ENCODE measurements around the gene PPP1R18.
"Not testable (repeated sequence)": the region's sequence is repeated elsewhere in the genome, so short reads cannot be mapped to it uniquely, and the experiment has no call there.

The PPP1R18 gene

GRCh38 chr6:30722280-30723112 is 36.1 kb upstream of the PPP1R18 start:
- ChIA-PET CTCF (interaction anchor here (0.6 to 3.7 kb wide), 18 partner anchors 8 to 365 kb away, joined by 3 to 33 read pairs (median 4); partner anchors contain the start of genes DHX16 and NRM), POLR2A (interaction anchor here (1.1 to 3.8 kb wide), 12 partner anchors 8 to 107 kb away, joined by 3 to 57 read pairs (median 11); partner anchors contain the start of genes DHX16 and NRM)
- TF ChIP-seq ZNF384 (IDR thresholded peaks at IDR 0.05) (no peak), PKNOX1 (IDR thresholded peaks at IDR 0.05) (0 out of 2 replicates have a peak, but pooled peaks have one; percentile 18)
- peak; percentile 63 for DNase-seq (ENCODE audit: extremely low spot score)

DNA sequence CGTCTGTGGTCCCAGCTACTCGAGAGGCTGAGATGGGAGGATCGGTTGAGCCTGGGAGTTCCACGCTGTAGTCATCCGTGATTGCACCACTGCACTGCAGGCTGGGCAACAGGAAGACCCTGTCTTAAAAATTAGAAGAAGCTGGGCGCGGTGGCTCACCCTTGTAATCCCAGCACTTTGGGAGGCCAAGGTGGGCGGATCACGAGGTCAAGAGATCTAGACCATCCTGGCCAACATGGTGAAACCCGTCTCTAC is 35.5 kb upstream of the PPP1R18 start:
- DNase-seq (ENCODE audit: extremely low spot score) = not testable (repeated sequence)
- POLR2A ChIA-PET = interaction anchor here (1.1 to 3.8 kb wide), 14 partner anchors 9 to 107 kb away, joined by 4 to 57 read pairs (median 8); partner anchors contain the start of genes DHX16 and NRM
- CTCF ChIA-PET = interaction anchor here (0.6 to 3.7 kb wide), 14 partner anchors 9 to 365 kb away, joined by 3 to 33 read pairs (median 4); partner anchors contain the start of genes DHX16 and NRM

- peak; percentile 79 for DNase-seq (ENCODE audit: extremely low spot score)
- CTCF ChIA-PET = interaction anchor here (0.8 to 3.7 kb wide), 8 partner anchors 10 to 168 kb away, joined by 3 to 33 read pairs (median 4); partner anchors contain the start of genes DHX16 and NRM
These were observed 35.0 kb upstream of the PPP1R18 start for GRCh38 chr6:30721198-30722024.

DNA sequence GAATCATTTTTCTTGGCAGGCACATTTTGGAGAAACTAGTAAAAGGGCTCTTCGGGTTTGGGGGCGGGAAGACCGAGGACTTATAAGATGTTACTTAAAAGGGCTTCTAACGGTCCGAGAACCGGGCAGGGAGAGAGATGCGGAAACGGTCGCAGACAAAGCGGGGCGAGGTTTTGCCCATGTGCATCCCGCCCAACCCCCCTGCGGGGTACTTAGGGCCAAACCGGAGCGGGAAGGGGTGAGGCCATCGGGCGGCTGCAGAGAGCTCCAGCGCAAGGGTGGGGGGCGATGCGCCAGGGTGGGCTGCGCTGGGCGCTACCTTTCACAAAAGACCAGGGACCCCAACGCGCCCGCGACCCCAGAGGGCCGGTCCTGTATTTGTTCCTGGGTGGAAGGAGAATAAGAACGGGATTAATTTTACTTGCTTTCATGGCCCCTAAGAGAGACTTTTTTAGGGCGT is 34.3 kb upstream of the PPP1R18 start:
- TF ChIP-seq LEF1 (IDR thresholded peaks at IDR 0.05; ENCODE audit: borderline replicate concordance) (no peak), L3MBTL2 (conservative IDR thresholded peaks at IDR 0.05) (peak; percentile 45), FOXM1 (IDR thresholded peaks at IDR 0.05; ENCODE audit: borderline replicate concordance) (no peak), ZNF384 (IDR thresholded peaks at IDR 0.05) (no peak), FOXK2 (IDR thresholded peaks at IDR 0.05) (no peak), NFRKB (IDR thresholded peaks at IDR 0.05) (no peak), PKNOX1 (IDR thresholded peaks at IDR 0.05) (no peak), HDGF (IDR thresholded peaks at IDR 0.05; ENCODE audit: borderline replicate concordance) (no peak)
- peak; percentile 22 for DNase-seq (ENCODE audit: extremely low spot score)
- ChIA-PET CTCF (interaction anchor here (0.8 to 3.7 kb wide), 2 partner anchors 40 to 48 kb away, joined by 3 to 33 read pairs; partner anchors contain the start of gene DHX16), POLR2A (interaction anchor here (0.7 to 3.8 kb wide), 17 partner anchors 9 to 359 kb away, joined by 3 to 57 read pairs (median 6); partner anchors contain the start of gene NRM)

More at GRCh38 chr6:30721198-30722024, 35.0 kb upstream of the PPP1R18 start:
- TF ChIP-seq SP1 (IDR thresholded peaks at IDR 0.05) (no peak), FOXA1 (IDR thresholded peaks at IDR 0.05) (no peak), PKNOX1 (IDR thresholded peaks at IDR 0.05) (no peak), NFRKB (IDR thresholded peaks at IDR 0.05) (no peak), ZNF384 (IDR thresholded peaks at IDR 0.05) (no peak; the same call in 1 of the 2 replicates), CTBP1 (IDR thresholded peaks at IDR 0.05; ENCODE audit: borderline replicate concordance) (no peak), SUZ12 (IDR thresholded peaks at IDR 0.05) (no peak), TARDBP (IDR thresholded peaks at IDR 0.05) (no peak), ELF4 (IDR thresholded peaks at IDR 0.05) (no peak)
- POLR2A ChIA-PET = interaction anchor here (0.8 to 3.8 kb wide), 18 partner anchors 9 to 358 kb away, joined by 3 to 57 read pairs (median 6); partner anchors contain the start of genes DHX16 and NRM

DNA sequence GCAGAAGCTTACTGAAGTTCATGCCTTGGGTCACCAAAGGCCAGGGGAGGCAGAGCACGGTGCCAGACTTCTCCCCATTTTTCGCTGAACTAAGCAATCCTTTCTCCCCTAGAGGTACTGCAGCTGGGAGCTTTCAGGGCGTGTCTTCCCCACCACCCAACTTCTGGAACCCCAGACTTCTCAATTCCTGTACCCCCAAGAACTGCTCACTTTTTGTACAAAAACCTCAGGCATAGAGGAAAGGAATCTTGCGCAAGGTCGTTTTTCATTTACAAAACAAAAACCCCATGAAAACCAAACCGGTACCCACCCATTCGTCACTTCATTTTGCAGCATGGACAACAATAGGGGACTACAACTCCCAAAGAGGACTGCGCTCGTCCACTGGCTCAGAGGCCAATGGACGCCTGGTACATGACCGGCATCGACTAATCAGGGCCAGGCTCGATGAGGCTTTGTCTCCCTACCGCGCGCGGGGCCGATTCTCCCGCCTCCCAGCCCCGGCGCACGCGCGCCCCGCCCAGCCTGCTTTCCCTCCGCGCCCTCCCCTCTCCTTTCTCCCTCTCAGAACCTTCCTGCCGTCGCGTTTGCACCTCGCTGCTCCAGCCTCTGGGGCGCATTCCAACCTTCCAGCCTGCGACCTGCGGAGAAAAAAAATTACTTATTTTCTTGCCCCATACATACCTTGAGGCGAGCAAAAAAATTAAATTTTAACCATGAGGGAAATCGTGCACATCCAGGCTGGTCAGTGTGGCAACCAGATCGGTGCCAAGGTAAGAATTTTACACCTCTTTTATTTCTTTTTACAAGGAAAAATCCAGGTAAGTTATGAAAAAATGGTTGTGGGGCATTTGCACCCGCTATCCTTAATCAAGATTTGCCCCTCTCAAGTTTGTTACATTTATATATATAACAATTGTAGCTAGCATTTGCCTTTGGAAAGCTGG is 33.6 kb upstream of the PPP1R18 start, which contains the start of gene TUBB:
Gene TUBB, plus strand, starts transcription at position 562 of the 947 bp plus-strand sequence. Its CDS starts 155 bp downstream, at position 717.
- ChIA-PET POLR2A (interaction anchor here (0.7 to 3.8 kb wide), 17 partner anchors 10 to 359 kb away, joined by 3 to 101 read pairs (median 5); partner anchors contain the start of genes MRPS18B, NRM and PPP1R10), CTCF (interaction anchor here (0.8 to 3.7 kb wide), 3 partner anchors 39 to 48 kb away, joined by 3 to 33 read pairs (median 4); partner anchors contain the start of gene DHX16)
- TF ChIP-seq L3MBTL2 (conservative IDR thresholded peaks at IDR 0.05) (peak; percentile 32; the same call in 1 of the 2 replicates), HDGF (IDR thresholded peaks at IDR 0.05; ENCODE audit: borderline replicate concordance) (no peak), FOXM1 (IDR thresholded peaks at IDR 0.05; ENCODE audit: borderline replicate concordance) (no peak), FOXA1 (IDR thresholded peaks at IDR 0.05) (no peak), ZNF384 (IDR thresholded peaks at IDR 0.05) (no peak), LEF1 (IDR thresholded peaks at IDR 0.05; ENCODE audit: borderline replicate concordance) (no peak), CTBP1 (IDR thresholded peaks at IDR 0.05; ENCODE audit: borderline replicate concordance) (no peak), ELF4 (IDR thresholded peaks at IDR 0.05) (peak; percentile 71)
- peak; percentile 79 for DNase-seq (ENCODE audit: extremely low spot score)

Data from HEK293T (cell line).